ENCODE measurements around the gene ROPN1L.
"Not testable (repeated sequence)": the region's sequence is repeated elsewhere in the genome, so short reads cannot be mapped to it uniquely, and the experiment has no call there.

The ROPN1L gene

GRCh38 chr5:10441083-10441991, at the start of gene ROPN1L:
Gene ROPN1L (plus strand): TSS chr5:10441879. CDS start chr5:10442168, 289 bp downstream.
- peak; percentile 54 for DNase-seq (ENCODE audit: extremely low read depth, low read depth)
- TF ChIP-seq CTCF (IDR thresholded peaks at IDR 0.05; ENCODE audit: low read depth, low read length): no peak

GRCh38 chr5:10392567-10393328, 48.9 kb upstream of the ROPN1L start:
- DNase-seq (ENCODE audit: extremely low read depth, low read depth): not testable (repeated sequence)

- DNase-seq (ENCODE audit: extremely low read depth, low read depth): no peak
- TF ChIP-seq CTCF (IDR thresholded peaks at IDR 0.05; ENCODE audit: low read depth, low read length): no peak
Measured at GRCh38 chr5:10393491-10393890, 48.2 kb upstream of the ROPN1L start.

GRCh38 chr5:10396552-10396951, 45.1 kb upstream of the ROPN1L start:
- DNase-seq (ENCODE audit: extremely low read depth, low read depth): no peak
- no peak for TF ChIP-seq CTCF (IDR thresholded peaks at IDR 0.05; ENCODE audit: low read depth, low read length)

GRCh38 chr5:10399839-10400238, 41.8 kb upstream of the ROPN1L start:
- no peak for DNase-seq (ENCODE audit: extremely low read depth, low read depth)
- no peak for TF ChIP-seq CTCF (IDR thresholded peaks at IDR 0.05; ENCODE audit: low read depth, low read length)

- no peak for DNase-seq (ENCODE audit: extremely low read depth, low read depth)
- no peak for TF ChIP-seq CTCF (IDR thresholded peaks at IDR 0.05; ENCODE audit: low read depth, low read length)
Measured at GRCh38 chr5:10400411-10400810, 41.3 kb upstream of the ROPN1L start.

GRCh38 chr5:10400831-10401230, 40.8 kb upstream of the ROPN1L start:
- no peak for TF ChIP-seq CTCF (IDR thresholded peaks at IDR 0.05; ENCODE audit: low read depth, low read length)
- DNase-seq (ENCODE audit: extremely low read depth, low read depth): peak; percentile 43
